Measurements from ENCODE around the gene CYP39A1.

Gene CYP39A1

DNA sequence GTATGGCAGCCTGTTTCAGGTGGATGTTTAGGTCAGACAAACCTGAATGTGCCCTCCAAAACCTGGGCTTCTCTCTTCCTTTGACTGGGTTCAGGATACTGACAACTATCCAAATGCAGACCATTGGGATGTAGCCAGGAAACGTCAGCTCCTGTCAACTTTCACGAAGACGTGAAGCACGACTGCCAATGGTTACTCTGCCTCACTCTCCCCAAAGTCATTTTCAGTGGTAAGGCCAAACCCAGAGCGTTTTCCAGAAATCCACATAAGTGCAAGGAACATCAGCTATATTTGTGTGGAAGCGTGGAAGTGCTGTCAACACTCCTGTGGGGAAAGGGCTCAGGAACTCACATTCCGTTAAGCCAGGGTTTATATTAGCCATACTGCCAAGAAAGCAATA lies 141.3 kb downstream of the CYP39A1 start:
- DNase-seq (ENCODE audit: low read depth): no peak

GRCh38 chr6:46510651-46511050 lies 142.0 kb downstream of the CYP39A1 start:
- no peak for DNase-seq (ENCODE audit: low read depth)

DNA sequence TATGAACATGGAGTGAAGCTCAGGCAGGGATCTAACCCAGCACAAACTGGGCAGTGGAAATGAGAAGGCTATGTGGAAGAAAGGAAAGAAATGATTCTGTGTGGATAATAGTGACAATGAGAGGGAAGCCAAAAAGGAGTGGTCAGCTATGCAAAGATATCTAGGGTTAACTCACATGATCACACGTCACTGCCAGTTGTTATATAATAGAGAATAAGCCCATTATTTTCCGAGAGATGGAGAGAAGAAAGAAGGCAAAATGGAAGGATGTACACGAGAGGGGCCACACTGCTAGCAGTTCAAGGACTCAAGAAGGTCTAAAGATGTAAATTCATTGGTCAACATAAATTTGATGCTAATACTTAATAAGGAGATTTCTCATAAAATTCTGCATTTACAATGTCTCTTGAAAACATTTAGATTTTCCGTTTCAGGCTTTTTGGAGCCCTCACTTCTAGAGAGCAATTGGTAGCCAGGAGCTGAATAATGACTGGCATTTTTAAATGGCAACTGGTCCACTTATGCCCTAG lies 142.6 kb downstream of the CYP39A1 start:
- DNase-seq (ENCODE audit: low read depth): no peak

- DNase-seq (ENCODE audit: low read depth): no peak
Measured at GRCh38 chr6:46509063-46509462, 143.6 kb downstream of the CYP39A1 start.

DNA sequence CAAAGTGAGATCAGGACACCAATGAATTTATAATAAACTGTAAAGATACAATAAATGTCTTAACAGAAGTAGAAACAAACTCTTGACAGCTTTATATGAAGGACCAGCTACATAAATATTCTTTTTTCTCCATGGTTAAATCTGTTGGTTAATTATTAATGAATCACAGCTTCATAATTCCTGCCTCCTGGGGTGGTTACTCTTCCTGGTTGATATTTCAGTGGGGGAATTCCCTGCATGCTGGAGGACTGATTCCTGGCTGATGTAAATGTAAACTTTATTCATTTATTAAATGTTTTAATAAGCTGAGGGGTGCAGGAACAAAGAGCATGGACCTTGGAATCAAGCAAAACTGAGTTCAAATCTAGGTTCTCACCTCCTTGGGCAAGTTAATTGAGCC lies 145.2 kb downstream of the CYP39A1 start:
- no peak for DNase-seq (ENCODE audit: low read depth)

- DNase-seq (ENCODE audit: low read depth): no peak
Measured at GRCh38 chr6:46505693-46506512, 146.7 kb downstream of the CYP39A1 start.

DNA sequence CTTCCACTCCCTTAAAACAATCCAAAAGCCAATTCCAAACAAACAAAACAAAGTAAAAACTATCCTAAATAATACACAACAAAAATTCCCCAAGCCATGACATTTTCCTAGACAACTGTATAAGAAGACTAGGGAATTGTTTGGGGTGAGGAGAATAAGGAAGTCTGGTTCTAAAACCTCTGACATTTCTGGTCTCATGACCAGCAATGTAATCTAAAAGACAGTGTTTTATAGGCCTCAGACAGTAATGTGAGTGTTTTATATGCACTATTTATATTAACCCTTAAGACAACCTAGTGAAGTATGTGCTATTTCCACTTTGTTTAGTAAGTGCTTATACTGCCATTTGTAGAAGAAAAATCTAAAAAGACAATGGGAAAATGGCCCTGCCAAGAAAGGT lies 148.4 kb downstream of the CYP39A1 start:
- DNase-seq (ENCODE audit: low read depth): no peak

GRCh38 chr6:46502486-46503119 lies 150.0 kb downstream of the CYP39A1 start:
- DNase-seq (ENCODE audit: low read depth): no peak

- no peak for DNase-seq (ENCODE audit: low read depth)
Measured at GRCh38 chr6:46501136-46502089, 151.2 kb downstream of the CYP39A1 start.

- DNase-seq (ENCODE audit: low read depth): no peak
Measured at GRCh38 chr6:46500382-46500781, 152.2 kb downstream of the CYP39A1 start.
